Pancreas (tissue), 10 donors: ENCODE data around the gene ABCB11. TPM values are rescaled to one million over a fixed set of nuclear protein-coding genes. Genes with fewer than 3 reads are reported as not detected.

Source experiments
- ATAC-seq, 4 donors: fragments of 200-7000 bp; cut with Tn5 transposase; one replicate each; pipeline versions ENCODE4 v1.8.0 to v1.9.1; 2020; ENCODE audit warnings: mild to moderate bottlenecking in 4 of 4, moderate library complexity in 4 of 4
- DNase-seq, 6 donors: peaks; one replicate each; pipeline ENCODE4 v3.0.0-alpha.2; 2020
- FAIRE-seq: peaks from 2 replicates; lab custom pipeline; 2012; peaks lifted over from hg19 to GRCh38; lab: Jason Lieb, UNC
- H3K27ac ChIP-seq, 4 donors: fragments of 200-600 bp; sonication (generic); 1 replicate in 3 of 4; 2 replicates in 1 of 4; pipeline versions ENCODE4 v1.5.0 to v1.8.0; 2020
- H3K27me3 ChIP-seq, 4 donors: fragments of 200-600 bp; one replicate each; pipeline ENCODE4 v1.8.0; 2021
- H3K36me3 ChIP-seq, 3 donors: fragments of 200-600 bp; sonication (generic) in 1 of 3; one replicate each; pipeline versions ENCODE4 v1.5.0 to v1.8.0; 2020 to 2021
- H3K4me1 ChIP-seq, 3 donors: fragments of 200-600 bp; one replicate each; pipeline ENCODE4 v1.8.0; 2021
- H3K4me3 ChIP-seq, 4 donors: fragments of 200-600 bp; sonication (generic) in 2 of 4; one replicate each; pipeline versions ENCODE4 v1.5.0 to v1.8.0; 2020 to 2021
- H3K9me3 ChIP-seq, 4 donors: fragments of 200-600 bp; one replicate each; pipeline ENCODE4 v1.8.0; 2021
- WGBS, 2 donors: extraction: QIAGEN DNeasy Blood & Tissue Kit; methylation state at CpG; one replicate each; pipeline ENCODE4 v1.1.7; 2013; 5-methylcytosine and 5-hydroxymethylcytosine counted together
- intact Hi-C, 3 donors: fragments of 100-400 bp; cut with DNase I; formaldehyde crosslinking; loops; one replicate each; pipeline versions ENCODE4 v1.11.1 to v1.14.2; 2022
- polyA plus RNA-seq, 2 donors: library from polyadenylated mRNA; stranded (reverse); fragments of 200-250 nt; gene quantifications; one replicate each; pipeline ENCODE4 v1.2.3, GENCODE V29; 2013
- total RNA-seq, 6 donors: library from RNA; stranded (reverse); fragmentation: NEBNext Ultra II Directional in 4 of 6; extraction: Animal tissue kit (Norgen Biotek cat#: 25700) in 4 of 6; gene quantifications; one replicate each; pipeline versions ENCODE4 v1.2.1 to v1.2.4, GENCODE V29; 2021 to 2023
- TF ChIP-seq, protein P1 (sequence below), 4 donors: fragments of 200-600 bp; sonication (generic) in 3 of 4; IDR thresholded peaks; one replicate each; pipeline versions ENCODE4 v1.5.0 to v1.8.0; 2021; ENCODE audit warnings: antibody characterized with exemption in 4 of 4
- donor health status: healthy with polysubstance abuse.
- donor health status: DM: no; HTN: no; CAD: no; lungs with moderate emphysema.
- donor health status: DM: no; HTN: no; CAD: no.
- donor health status: control.
- donor health status: control.
- donor health status: Bipolar disorder and iron deficiency.
- donor health status: DM: yes; HTN: yes; CAD: no.
- donor health status: DM: no; HTN: no; CAD: no.
- donor health status: DM: no; HTN: no; CAD: no.
- donor health status: DM: yes; HTN: yes; CAD: no.

Gene ABCB11
- total RNA-seq (under 1 TPM in 4 of 6 donors, not detected in 2; 0.03 to 0.12 (median 0.08) TPM), polyA plus RNA-seq (under 1 TPM; 0.02 to 0.04 TPM)

DNA sequence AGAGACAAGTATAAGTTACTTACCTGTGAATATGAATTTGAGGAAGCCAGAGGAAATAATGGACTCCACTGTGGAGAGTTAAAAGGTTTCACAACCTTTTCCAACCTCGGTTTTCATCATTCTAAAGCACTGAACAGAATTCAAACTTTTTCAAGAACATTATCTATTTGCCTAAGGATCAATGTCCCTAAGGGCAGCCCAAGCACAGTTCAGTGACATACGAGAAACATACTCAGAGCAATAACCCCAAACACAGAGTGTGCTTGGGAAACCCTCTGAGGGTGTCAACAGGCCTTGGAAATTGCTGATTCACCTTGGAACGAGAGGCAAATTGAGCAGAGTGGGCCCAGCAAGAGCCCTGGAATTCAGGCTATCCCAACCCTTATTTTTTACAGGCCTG lies at the start of gene ABCB11:
TSS of gene ABCB11 (minus strand) at position 123 of the 400 bp plus-strand sequence. CDS start 13,199 bp downstream, outside the sequence.
- intact Hi-C loops = no loop called here
- FAIRE-seq (no peak), DNase-seq (no peak), ATAC-seq (no peak)
- Histone ChIP-seq H3K4me3 (no peak within 1 kb of the TSS), H3K9me3 (no peaks in the 10 kb centered on the region), H3K27me3 (no peaks in the 10 kb centered on the region), H3K36me3 (no peaks in the 10 kb centered on the region), H3K4me1 (no peaks in the 10 kb centered on the region), H3K27ac (no peak within 1 kb of the TSS)
- TF ChIP-seq, protein P1, sequence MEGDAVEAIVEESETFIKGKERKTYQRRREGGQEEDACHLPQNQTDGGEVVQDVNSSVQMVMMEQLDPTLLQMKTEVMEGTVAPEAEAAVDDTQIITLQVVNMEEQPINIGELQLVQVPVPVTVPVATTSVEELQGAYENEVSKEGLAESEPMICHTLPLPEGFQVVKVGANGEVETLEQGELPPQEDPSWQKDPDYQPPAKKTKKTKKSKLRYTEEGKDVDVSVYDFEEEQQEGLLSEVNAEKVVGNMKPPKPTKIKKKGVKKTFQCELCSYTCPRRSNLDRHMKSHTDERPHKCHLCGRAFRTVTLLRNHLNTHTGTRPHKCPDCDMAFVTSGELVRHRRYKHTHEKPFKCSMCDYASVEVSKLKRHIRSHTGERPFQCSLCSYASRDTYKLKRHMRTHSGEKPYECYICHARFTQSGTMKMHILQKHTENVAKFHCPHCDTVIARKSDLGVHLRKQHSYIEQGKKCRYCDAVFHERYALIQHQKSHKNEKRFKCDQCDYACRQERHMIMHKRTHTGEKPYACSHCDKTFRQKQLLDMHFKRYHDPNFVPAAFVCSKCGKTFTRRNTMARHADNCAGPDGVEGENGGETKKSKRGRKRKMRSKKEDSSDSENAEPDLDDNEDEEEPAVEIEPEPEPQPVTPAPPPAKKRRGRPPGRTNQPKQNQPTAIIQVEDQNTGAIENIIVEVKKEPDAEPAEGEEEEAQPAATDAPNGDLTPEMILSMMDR (IDR thresholded peaks at IDR 0.05) = no peak
- 51 to 53% methylated on average over 3 of the region's 3 CpGs for WGBS, 2 donors

DNA sequence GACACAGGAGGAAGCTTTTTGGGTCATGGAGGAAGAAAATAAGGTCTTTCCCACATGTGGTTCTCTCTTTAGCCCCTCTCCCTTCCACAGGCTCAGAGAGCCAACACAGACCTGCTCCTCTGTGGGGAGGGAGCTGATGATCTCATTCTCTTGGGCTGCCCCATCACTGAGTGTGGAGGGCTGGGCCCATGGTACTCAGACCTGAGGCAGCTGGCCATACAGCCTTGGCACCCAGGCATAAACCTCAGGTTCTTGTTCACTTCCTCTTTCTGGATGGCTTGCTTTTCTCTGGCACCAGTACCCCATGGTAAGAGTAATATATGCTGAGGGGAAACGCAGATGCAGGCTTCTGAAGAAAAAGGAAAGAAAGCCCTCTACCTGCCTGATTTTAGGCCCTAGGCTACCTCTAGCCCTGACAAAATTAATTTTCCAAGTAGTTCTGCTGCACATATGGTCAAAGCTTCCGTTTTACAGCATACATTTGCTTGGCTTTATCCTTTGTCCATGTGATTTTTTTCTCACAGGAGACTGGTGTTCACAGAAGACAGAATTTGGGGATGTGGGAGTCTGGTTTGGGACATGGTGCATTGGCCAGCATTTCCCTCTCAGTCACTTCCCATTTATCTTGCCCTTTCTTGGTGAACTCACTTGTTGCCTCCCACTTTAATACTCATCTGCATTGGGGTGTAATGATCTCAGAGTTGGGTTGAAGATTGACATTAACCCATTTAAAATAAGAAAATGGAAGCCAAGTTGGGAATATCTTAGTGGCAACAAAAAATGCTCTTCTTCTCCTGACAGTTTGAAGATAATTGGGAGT lies 49.3 kb upstream of the ABCB11 start:
- no peak for DNase-seq
- TF ChIP-seq, protein P1 (IDR thresholded peaks at IDR 0.05) = no peak
- WGBS, 2 donors = 75 to 86% methylated on average over 2 of the region's 2 CpGs
- no peaks in the 10 kb centered on the region for H3K4me1 ChIP-seq
- H3K9me3 ChIP-seq = no peaks in the 10 kb centered on the region
- intact Hi-C loops = no loop called here
- no peaks in the 10 kb centered on the region for H3K27me3 ChIP-seq
- peak in 2 of 4 donors; percentile 45 to 51 for ATAC-seq
- H3K36me3 ChIP-seq = no peaks in the 10 kb centered on the region
- FAIRE-seq = no peak
- H3K4me3 ChIP-seq = no peak overlapping the region
- no peak overlapping the region for H3K27ac ChIP-seq

DNA sequence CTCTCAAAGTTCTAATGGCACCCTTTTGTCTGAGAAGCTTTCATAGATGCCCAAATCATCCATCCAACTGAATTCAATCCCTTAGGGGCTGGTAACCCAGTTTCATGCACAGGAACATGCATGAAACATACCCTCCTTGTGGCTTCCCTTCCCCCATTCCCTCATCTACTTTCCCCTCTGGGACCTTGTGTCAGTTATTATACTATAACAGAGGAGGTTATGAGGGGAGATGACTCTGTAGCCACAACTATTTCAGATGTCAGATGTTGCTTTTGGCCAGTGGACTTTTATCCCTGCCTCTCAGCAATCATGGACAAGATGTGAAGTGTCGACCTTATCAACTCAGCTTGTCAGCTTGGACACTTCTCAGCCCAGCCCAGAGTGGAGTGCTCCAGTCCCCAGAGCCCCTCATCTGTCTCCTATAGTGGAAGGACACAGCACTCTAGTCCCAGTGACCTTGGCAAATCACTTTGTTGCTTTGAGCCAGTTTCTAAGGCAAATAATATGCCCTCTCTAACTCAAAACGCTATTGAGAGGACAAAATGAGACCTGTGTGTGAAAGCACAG lies 46.6 kb upstream of the ABCB11 start:
- Histone ChIP-seq H3K27ac (no peak overlapping the region), H3K4me1 (no peaks in the 10 kb centered on the region), H3K9me3 (no peaks in the 10 kb centered on the region), H3K36me3 (no peaks in the 10 kb centered on the region), H3K27me3 (no peaks in the 10 kb centered on the region), H3K4me3 (no peak overlapping the region)
- DNase-seq = no peak
- TF ChIP-seq, protein P1 (IDR thresholded peaks at IDR 0.05) = no peak
- intact Hi-C loops = no loop called here
- WGBS, 2 donors = 5 to 11% methylated on average over 2 of the region's 2 CpGs
- no peak for FAIRE-seq
- no peak for ATAC-seq

- Histone ChIP-seq H3K36me3 (no peaks in the 10 kb centered on the region), H3K4me1 (no peaks in the 10 kb centered on the region), H3K9me3 (no peaks in the 10 kb centered on the region), H3K27ac (no peak overlapping the region), H3K27me3 (no peaks in the 10 kb centered on the region), H3K4me3 (no peak overlapping the region)
- TF ChIP-seq, protein P1 (IDR thresholded peaks at IDR 0.05) = no peak
- ATAC-seq (peak in 1 of 4 donors; percentile 42), FAIRE-seq (no peak), DNase-seq (no peak)
- intact Hi-C loops = no loop called here
- 70 to 75% methylated on average over 9 of the region's 9 CpGs for WGBS, 2 donors
Observed at GRCh38 chr2:169073963-169074751, 43.0 kb upstream of the ABCB11 start.
